ENCODE measurements around the gene LYPD6B. TPM values are rescaled to one million over a fixed set of nuclear protein-coding genes. Genes with fewer than 3 reads are reported as not detected.

LYPD6B gene
- total RNA-seq, 1 experiment from 2014 or later: 6.1 TPM

DNA sequence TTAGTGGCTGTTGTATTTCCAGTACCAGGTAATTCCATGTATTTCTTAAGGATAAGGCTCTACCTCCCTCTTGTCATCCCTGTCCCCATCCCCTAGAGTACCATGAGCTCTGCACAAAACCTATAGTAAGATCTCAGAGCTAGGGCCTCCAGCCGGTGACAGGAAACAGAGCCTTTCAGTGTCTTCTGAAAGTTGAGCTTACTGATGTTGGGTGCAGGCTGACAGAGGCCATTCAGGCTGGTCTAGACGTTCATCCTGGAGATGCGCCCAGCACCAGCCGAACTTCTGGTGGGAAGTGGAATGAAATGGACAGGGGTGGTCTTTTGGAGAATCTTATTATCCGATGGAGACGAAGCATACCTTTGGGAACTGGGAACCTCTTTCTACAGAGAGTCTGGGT, 16.7 kb upstream of the LYPD6B start:
- no peak overlapping the region for H3K27ac ChIP-seq (ENCODE audit: low read depth, low read length)
- ChIA-PET CTCF (no interaction called here), POLR2A (no interaction called here), RAD21 (ENCODE audit: low non-redundant PET in 1 of 2, low total read pairs in 2 of 2, uncharacterized antibody in 2 of 2, unreplicated experiment in 2 of 2) (interaction anchor here in 1 of 2 experiments (0.7 kb wide), 1 partner anchor 466 kb away, joined by 4 read pairs; no protein-coding TSS in a partner anchor)
- no peaks in the 10 kb centered on the region for H4K20me1 ChIP-seq (ENCODE audit: insufficient read depth)
- ATAC-seq: no peak
- no peaks in the 10 kb centered on the region for H3K9me3 ChIP-seq (ENCODE audit: control insufficient read depth in 1 of 2, insufficient read depth in 1 of 2, low read depth in 1 of 2, low read length in 2 of 2)
- H3K4me1 ChIP-seq (ENCODE audit: control insufficient read depth in 1 of 2, insufficient read depth in 2 of 2, low read length in 2 of 2): no peaks in the 10 kb centered on the region
- H3K9ac ChIP-seq (ENCODE audit: low read length): no peak overlapping the region
- H3K36me3 ChIP-seq (ENCODE audit: control insufficient read depth in 1 of 2, insufficient read depth in 2 of 2, low read length in 2 of 2): no peaks in the 10 kb centered on the region
- no peak for DNase-seq (ENCODE audit: low read depth, low spot score)
- intact Hi-C loops (cut with micrococcal nuclease): no loop called here
- H2AFZ ChIP-seq (ENCODE audit: low read depth, low read length, poor library complexity, severe bottlenecking): no peak overlapping the region
- no peak overlapping the region for H3K4me2 ChIP-seq (ENCODE audit: low read length)
- H3K79me2 ChIP-seq (ENCODE audit: insufficient read depth, low read length): no peaks in the 10 kb centered on the region
- no peak overlapping the region for H3K4me3 ChIP-seq (replicated peaks in 1 of 2; ENCODE audit: low read depth in 1 of 2, low read length in 2 of 2)
- no peak for TF ChIP-seq CBX3 (IDR thresholded peaks at IDR 0.05; ENCODE audit: low read depth)
- no peak for TF ChIP-seq RAD21 (IDR thresholded peaks at IDR 0.05; ENCODE audit: low read depth)
- no peak for TF ChIP-seq FOSL1 (IDR thresholded peaks at IDR 0.05; ENCODE audit: low read depth)
- no peak for TF ChIP-seq ELF1 (IDR thresholded peaks at IDR 0.05; ENCODE audit: borderline replicate concordance, low read depth)
- TF ChIP-seq, protein P1, sequence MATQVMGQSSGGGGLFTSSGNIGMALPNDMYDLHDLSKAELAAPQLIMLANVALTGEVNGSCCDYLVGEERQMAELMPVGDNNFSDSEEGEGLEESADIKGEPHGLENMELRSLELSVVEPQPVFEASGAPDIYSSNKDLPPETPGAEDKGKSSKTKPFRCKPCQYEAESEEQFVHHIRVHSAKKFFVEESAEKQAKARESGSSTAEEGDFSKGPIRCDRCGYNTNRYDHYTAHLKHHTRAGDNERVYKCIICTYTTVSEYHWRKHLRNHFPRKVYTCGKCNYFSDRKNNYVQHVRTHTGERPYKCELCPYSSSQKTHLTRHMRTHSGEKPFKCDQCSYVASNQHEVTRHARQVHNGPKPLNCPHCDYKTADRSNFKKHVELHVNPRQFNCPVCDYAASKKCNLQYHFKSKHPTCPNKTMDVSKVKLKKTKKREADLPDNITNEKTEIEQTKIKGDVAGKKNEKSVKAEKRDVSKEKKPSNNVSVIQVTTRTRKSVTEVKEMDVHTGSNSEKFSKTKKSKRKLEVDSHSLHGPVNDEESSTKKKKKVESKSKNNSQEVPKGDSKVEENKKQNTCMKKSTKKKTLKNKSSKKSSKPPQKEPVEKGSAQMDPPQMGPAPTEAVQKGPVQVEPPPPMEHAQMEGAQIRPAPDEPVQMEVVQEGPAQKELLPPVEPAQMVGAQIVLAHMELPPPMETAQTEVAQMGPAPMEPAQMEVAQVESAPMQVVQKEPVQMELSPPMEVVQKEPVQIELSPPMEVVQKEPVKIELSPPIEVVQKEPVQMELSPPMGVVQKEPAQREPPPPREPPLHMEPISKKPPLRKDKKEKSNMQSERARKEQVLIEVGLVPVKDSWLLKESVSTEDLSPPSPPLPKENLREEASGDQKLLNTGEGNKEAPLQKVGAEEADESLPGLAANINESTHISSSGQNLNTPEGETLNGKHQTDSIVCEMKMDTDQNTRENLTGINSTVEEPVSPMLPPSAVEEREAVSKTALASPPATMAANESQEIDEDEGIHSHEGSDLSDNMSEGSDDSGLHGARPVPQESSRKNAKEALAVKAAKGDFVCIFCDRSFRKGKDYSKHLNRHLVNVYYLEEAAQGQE (IDR thresholded peaks at IDR 0.05; ENCODE audit: low read depth): no peak
- TF ChIP-seq YY1 (IDR thresholded peaks at IDR 0.05; ENCODE audit: extremely low read depth, insufficient replicate concordance, low read depth, low read length): no peak
- no peaks in the 10 kb centered on the region for H3K9me2 ChIP-seq (ENCODE audit: insufficient read depth)
- BruUV-seq (replicated peaks): no TSS peak
- no peaks in the 10 kb centered on the region for H3K27me3 ChIP-seq (ENCODE audit: insufficient read depth, low read length)

- H3K9me2 ChIP-seq (ENCODE audit: insufficient read depth): no peaks in the 10 kb centered on the region
- no peaks in the 10 kb centered on the region for H3K36me3 ChIP-seq (ENCODE audit: control insufficient read depth in 1 of 2, insufficient read depth in 2 of 2, low read length in 2 of 2)
- ATAC-seq (no peak), DNase-seq (ENCODE audit: low read depth, low spot score) (no peak)
- H4K20me1 ChIP-seq (ENCODE audit: insufficient read depth): no peaks in the 10 kb centered on the region
- H3K9me3 ChIP-seq (ENCODE audit: control insufficient read depth in 1 of 2, insufficient read depth in 1 of 2, low read depth in 1 of 2, low read length in 2 of 2): no peaks in the 10 kb centered on the region
- CTCF ChIA-PET: no interaction called here
- RAD21 ChIA-PET (ENCODE audit: low non-redundant PET in 1 of 2, low total read pairs in 2 of 2, uncharacterized antibody in 2 of 2, unreplicated experiment in 2 of 2): no interaction called here
- BruUV-seq (replicated peaks): no TSS peak
- no peak overlapping the region for H2AFZ ChIP-seq (ENCODE audit: low read depth, low read length, poor library complexity, severe bottlenecking)
- H3K27ac ChIP-seq (ENCODE audit: low read depth, low read length): no peak overlapping the region
- no peak overlapping the region for H3K9ac ChIP-seq (ENCODE audit: low read length)
- no peak overlapping the region for H3K4me3 ChIP-seq (replicated peaks in 1 of 2; ENCODE audit: low read depth in 1 of 2, low read length in 2 of 2)
- POLR2A ChIA-PET: no interaction called here
- H3K4me2 ChIP-seq (ENCODE audit: low read length): no peak overlapping the region
- no peaks in the 10 kb centered on the region for H3K79me2 ChIP-seq (ENCODE audit: insufficient read depth, low read length)
- intact Hi-C loops (cut with micrococcal nuclease): no loop called here
- 0 out of 2 replicates have a peak, but pooled peaks cover 10% of the 10 kb centered on the region for H3K27me3 ChIP-seq (ENCODE audit: insufficient read depth, low read length)
- peaks cover 0 to 6% of the 10 kb centered on the region in 2 experiments; a peak in 1 of 4 replicates for H3K4me1 ChIP-seq (ENCODE audit: control insufficient read depth in 1 of 2, insufficient read depth in 2 of 2, low read length in 2 of 2)
- TF ChIP-seq ZNF274 (IDR thresholded peaks at IDR 0.05; ENCODE audit: low read depth, low read length): no peak
- no peak for TF ChIP-seq CBX3 (IDR thresholded peaks at IDR 0.05; ENCODE audit: low read depth)
- no peak for TF ChIP-seq FOSL1 (IDR thresholded peaks at IDR 0.05; ENCODE audit: low read depth)
- no peak for TF ChIP-seq TCF7L2 (IDR thresholded peaks at IDR 0.05; ENCODE audit: borderline replicate concordance, extremely low read depth, insufficient read depth, insufficient read length)
- TF ChIP-seq ELF1 (IDR thresholded peaks at IDR 0.05; ENCODE audit: borderline replicate concordance, low read depth): no peak
- TF ChIP-seq CEBPB (IDR thresholded peaks at IDR 0.05; ENCODE audit: low read depth): no peak
- TF ChIP-seq POLR2A (IDR thresholded peaks at IDR 0.05; ENCODE audit: borderline replicate concordance, extremely low read depth, insufficient read depth, insufficient read length): no peak
- TF ChIP-seq ZFX (IDR thresholded peaks at IDR 0.05): no peak
- TF ChIP-seq ATF3 (IDR thresholded peaks at IDR 0.05): no peak
- no peak for TF ChIP-seq CTCF (IDR thresholded peaks at IDR 0.05 in 2 of 3, conservative IDR thresholded peaks at IDR 0.05 in 1 of 3; ENCODE audit: borderline replicate concordance in 1 of 3, insufficient read depth in 1 of 3, low read depth in 2 of 3, low read length in 2 of 3)
Observed at GRCh38 chr2:149023091-149023490, 15.4 kb upstream of the LYPD6B start.
